CD4-positive, alpha-beta T cell (primary cell): ENCODE measurements around the gene SDR42E1. TPM values are rescaled to one million over a fixed set of nuclear protein-coding genes. Genes with fewer than 3 reads are reported as not detected.

Experiments
- ATAC-seq: fragments of 200-7000 bp; cut with Tn5 transposase; one replicate; pipeline ENCODE4 v1.10.0; 2022; ENCODE audit warnings: mild to moderate bottlenecking; ENCODE audit not compliant: poor library complexity
- CTCF ChIA-PET: fragments of 350-600 bp; sonication (Branson Sonifier 250); formaldehyde crosslinking; loops from one replicate; lab custom pipeline; 2021; ENCODE audit warnings: antibody characterized with exemption, inconsistent platforms; lab: Charles Lee
- POLR2A ChIA-PET: fragments of 350-600 bp; sonication (Branson Sonifier 250); formaldehyde crosslinking; loops from one replicate; lab custom pipeline; 2021; ENCODE audit warnings: antibody characterized with exemption, inconsistent platforms; lab: Charles Lee
- DNase-seq, 14 experiments: peaks; one replicate each; pipeline ENCODE4 v3.0.0-alpha.2; 2013 to 2020; ENCODE audit warnings: mixed read lengths in 2 of 14
- H3K27ac ChIP-seq, 2 donors: one replicate each; pipeline versions ENCODE4 v1.5.1 to v1.7.0; 2013; ENCODE audit warnings: low read length in 2 of 2, low read depth in 1 of 2, mild to moderate bottlenecking in 1 of 2
- H3K27me3 ChIP-seq, 2 experiments: 1 replicate in 1 of 2; 2 replicates in 1 of 2; pipeline versions ENCODE4 v1.6.1 to v1.7.0; 2013; ENCODE audit warnings: low read length in 2 of 2, control low read depth in 1 of 2, mild to moderate bottlenecking in 1 of 2, moderate library complexity in 1 of 2; ENCODE audit not compliant: insufficient read depth in 2 of 2, control insufficient read depth in 1 of 2
- H3K36me3 ChIP-seq: one replicate; pipeline ENCODE4 v1.6.1; 2013; ENCODE audit warnings: low read length, control low read depth; ENCODE audit not compliant: insufficient read depth
- H3K4me1 ChIP-seq: one replicate; pipeline ENCODE4 v1.6.1; 2013; ENCODE audit warnings: low read length, control low read depth; ENCODE audit not compliant: insufficient read depth
- H3K4me3 ChIP-seq: one replicate; pipeline ENCODE4 v1.5.1; 2013; ENCODE audit warnings: mild to moderate bottlenecking, low read length, moderate library complexity
- H3K9me3 ChIP-seq, 2 experiments: 1 replicate in 1 of 2; 2 replicates in 1 of 2; pipeline versions ENCODE4 v1.6.1 to v1.7.0; 2013; ENCODE audit warnings: low read length in 2 of 2, mild to moderate bottlenecking in 2 of 2, control low read depth in 1 of 2, moderate library complexity in 1 of 2; ENCODE audit not compliant: control insufficient read depth in 1 of 2, insufficient read depth in 1 of 2
- H3K27ac Mint-ChIP-seq: one replicate; pipeline ENCODE4 v1.8.0; 2020; ENCODE audit warnings: mixed read lengths
- H3K27me3 Mint-ChIP-seq: one replicate; pipeline ENCODE4 v1.8.0; 2021; ENCODE audit warnings: mixed read lengths
- H3K36me3 Mint-ChIP-seq: one replicate; pipeline ENCODE4 v1.8.0; 2021; ENCODE audit warnings: low read depth, mixed read lengths
- H3K4me1 Mint-ChIP-seq: one replicate; pipeline ENCODE4 v1.8.0; 2021; ENCODE audit warnings: low read depth, mixed read lengths
- H3K4me3 Mint-ChIP-seq: one replicate; pipeline ENCODE4 v1.8.0; 2020; ENCODE audit warnings: mild to moderate bottlenecking, mixed read lengths
- H3K9me3 Mint-ChIP-seq: one replicate; pipeline ENCODE4 v1.8.0; 2020; ENCODE audit warnings: mixed read lengths
- CTCF ChIP-seq: fragments of 200-600 bp; IDR thresholded peaks from one replicate; pipeline ENCODE4 v1.8.0; 2022; ENCODE audit warnings: antibody characterized with exemption, mild to moderate bottlenecking
- intact Hi-C, 2 experiments: fragments of 100-400 bp; cut with DNase I in 1 of 2; cut with micrococcal nuclease in 1 of 2; formaldehyde crosslinking; loops; one replicate each; pipeline versions ENCODE4 v1.15.1 to v1.9.0; 2023 to 2025; cut with DNase I, micrococcal nuclease
- total RNA-seq, 174 experiments: library from RNA in 2 of 174; stranded (reverse) in 2 of 174; gene quantifications; one replicate each; pipeline ENCODE4 v1.2.3 and lab custom pipeline; 2021 to 2026

Gene SDR42E1
- total RNA-seq, 2 experiments from 2014 or later: 4.5 to 7.6 TPM

- no peak overlapping the region for H3K4me3 Mint-ChIP-seq
- no peak for TF ChIP-seq CTCF
- no peak for ATAC-seq
- Histone ChIP-seq H3K36me3 (peaks cover 13% of the 10 kb centered on the region), H3K27ac (no peak overlapping the region), H3K4me3 (no peak overlapping the region), H3K9me3 (no peaks in the 10 kb centered on the region), H3K4me1 (no peaks in the 10 kb centered on the region), H3K27me3 (no peaks in the 10 kb centered on the region)
- no peaks in the 10 kb centered on the region for H3K27me3 Mint-ChIP-seq
- H3K27ac Mint-ChIP-seq: no peak overlapping the region
- H3K4me1 Mint-ChIP-seq: no peaks in the 10 kb centered on the region
- intact Hi-C loops: no loop called here
- CTCF ChIA-PET: no interaction called here
- POLR2A ChIA-PET: no interaction called here
- no peak for DNase-seq
- peaks cover 38% of the 10 kb centered on the region for H3K36me3 Mint-ChIP-seq
- H3K9me3 Mint-ChIP-seq: no peaks in the 10 kb centered on the region
These were observed 16.8 kb downstream of the SDR42E1 start for GRCh38 chr16:81994485-81994884.

GRCh38 chr16:81992859-81993258, 18.4 kb downstream of the SDR42E1 start:
- no peaks in the 10 kb centered on the region for H3K4me1 ChIP-seq
- no peak overlapping the region for H3K4me3 ChIP-seq
- no peaks in the 10 kb centered on the region for H3K27me3 Mint-ChIP-seq
- peaks cover 22% of the 10 kb centered on the region for H3K36me3 Mint-ChIP-seq
- H3K36me3 ChIP-seq: peaks cover under 1% of the 10 kb centered on the region
- no peak overlapping the region for H3K27ac Mint-ChIP-seq
- intact Hi-C loops: no loop called here
- H3K27ac ChIP-seq: no peak overlapping the region
- ChIA-PET CTCF (no interaction called here), POLR2A (no interaction called here)
- no peaks in the 10 kb centered on the region for H3K4me1 Mint-ChIP-seq
- no peaks in the 10 kb centered on the region for H3K9me3 Mint-ChIP-seq
- H3K27me3 ChIP-seq: no peaks in the 10 kb centered on the region
- H3K4me3 Mint-ChIP-seq: no peak overlapping the region
- no peaks in the 10 kb centered on the region for H3K9me3 ChIP-seq
- TF ChIP-seq CTCF: no peak
- ATAC-seq: no peak
- DNase-seq: no peak

GRCh38 chr16:81987706-81988105, 23.6 kb downstream of the SDR42E1 start:
- Mint-ChIP-seq H3K36me3 (no peaks in the 10 kb centered on the region), H3K4me3 (no peak overlapping the region), H3K9me3 (no peaks in the 10 kb centered on the region), H3K4me1 (no peaks in the 10 kb centered on the region), H3K27me3 (peaks cover 17% of the 10 kb centered on the region), H3K27ac (no peak overlapping the region)
- no peaks in the 10 kb centered on the region for H3K4me1 ChIP-seq
- H3K9me3 ChIP-seq: no peaks in the 10 kb centered on the region
- no peaks in the 10 kb centered on the region for H3K27me3 ChIP-seq
- H3K27ac ChIP-seq: no peak overlapping the region
- POLR2A ChIA-PET: no interaction called here
- DNase-seq: no peak
- H3K4me3 ChIP-seq: no peak overlapping the region
- intact Hi-C loops: no loop called here
- ATAC-seq: no peak
- CTCF ChIA-PET: no interaction called here
- H3K36me3 ChIP-seq: no peaks in the 10 kb centered on the region
- TF ChIP-seq CTCF: no peak
